K562 (cell line): ENCODE results near the gene ESAM. TPM values are rescaled to one million over a fixed set of nuclear protein-coding genes. Genes with fewer than 3 reads are reported as not detected.
A peak's percentile ranks its signal among the peaks of the same experiment; 100 is the strongest.

Experiments used
- ATAC-seq: fragments of 200-7000 bp; cut with Tn5 transposase; 3 replicates; pipeline ENCODE4 v1.9.1; 2020; ENCODE audit warnings: moderate library complexity
- BruUV-seq: library from RNA; stranded (reverse); fragments of 400-500 nt; replicated peaks from 2 replicates; lab custom pipeline; 2021; lab: Mats Ljungman, UMichigan
- CTCF ChIA-PET: fragments of 300-600 bp; formaldehyde crosslinking; extraction: SDS; loops from one replicate; lab custom pipeline; 2021; ENCODE audit warnings: low intra/inter-chr PET ratio; lab: Yijun Ruan, JAX
- POLR2A ChIA-PET: fragments of 300-600, 350-650 bp; sonication (Branson Sonifier 250); formaldehyde crosslinking; extraction: SDS; loops from one replicate; lab custom pipeline; 2021; ENCODE audit warnings: antibody characterized with exemption, inconsistent platforms; lab: Yijun Ruan, JAX
- DNase-seq, 4 experiments: peaks; one replicate each; pipeline versions ENCODE4 v3.0.0 to v3.0.0-alpha.2; 2011 to 2018; ENCODE audit warnings: low spot score in 3 of 4, mixed read lengths in 3 of 4; ENCODE audit errors: extremely low read depth in 1 of 4
- FAIRE-seq: peaks from 2 replicates; lab custom pipeline; 2011; peaks lifted over from hg19 to GRCh38; lab: Jason Lieb, UNC
- H2AFZ ChIP-seq: 2 replicates; pipeline ENCODE4 v1.6.0; 2011; ENCODE audit warnings: low read depth, low read length, control low read depth, inconsistent platforms
- H3K27ac ChIP-seq: fragments of 200-600 bp; 3 replicates; pipeline ENCODE4 v1.8.0; 2011; ENCODE audit warnings: low read depth, mild to moderate bottlenecking, control low read depth, inconsistent platforms, low read length, moderate library complexity, mixed read lengths; ENCODE audit errors: extremely low read depth
- H3K27me3 ChIP-seq, 2 experiments: fragments of 300-600 bp in 1 of 2; 2 replicates in 1 of 2; 3 replicates in 1 of 2; pipeline versions ENCODE4 v1.6.0 to v1.8.0; 2011; ENCODE audit warnings: inconsistent platforms in 2 of 2, low read length in 2 of 2, mild to moderate bottlenecking in 1 of 2, mixed read lengths in 1 of 2, moderate library complexity in 1 of 2; ENCODE audit not compliant: control insufficient read depth in 2 of 2, insufficient read depth in 2 of 2
- H3K36me3 ChIP-seq: fragments of 300-600 bp; 3 replicates; pipeline ENCODE4 v1.8.0; 2011; ENCODE audit warnings: mild to moderate bottlenecking, low read length, inconsistent platforms; ENCODE audit not compliant: control insufficient read depth, insufficient read depth
- H3K4me1 ChIP-seq, 2 experiments: fragments of 200-600 bp in 1 of 2; replicated peaks in 1 of 2; 2 replicates in 1 of 2; 3 replicates in 1 of 2; pipeline versions ENCODE4 v1.5.1 to v1.8.0; 2011; ENCODE audit warnings: inconsistent platforms in 2 of 2, low read length in 2 of 2, mild to moderate bottlenecking in 1 of 2, mixed read lengths in 1 of 2, moderate library complexity in 1 of 2; ENCODE audit not compliant: control insufficient read depth in 2 of 2, insufficient read depth in 2 of 2
- H3K4me2 ChIP-seq: 2 replicates; pipeline ENCODE4 v1.6.1; 2011; ENCODE audit warnings: low read length, control low read depth, inconsistent platforms, mixed read lengths; ENCODE audit not compliant: insufficient read depth
- H3K4me3 ChIP-seq: fragments of 200-600 bp; sonication (generic), shearing (Covaris generic); 2 replicates; pipeline ENCODE4 v1.5.1; 2016; ENCODE audit warnings: control low read depth, inconsistent platforms
- H3K79me2 ChIP-seq: fragments of 200-600 bp; 3 replicates; pipeline ENCODE4 v1.8.0; 2011; ENCODE audit warnings: low read length, inconsistent platforms; ENCODE audit not compliant: control insufficient read depth, insufficient read depth
- H3K9ac ChIP-seq, 2 experiments: 2 replicates each; pipeline versions ENCODE4 v1.6.0 to v1.6.1; 2011; ENCODE audit warnings: low read depth in 2 of 2, low read length in 2 of 2, control low read depth in 1 of 2, inconsistent platforms in 1 of 2, mild to moderate bottlenecking in 1 of 2, mixed read lengths in 1 of 2; ENCODE audit not compliant: insufficient read depth in 1 of 2
- H3K9me1 ChIP-seq: one replicate; pipeline ENCODE4 v1.6.0; 2011; ENCODE audit warnings: inconsistent platforms, mild to moderate bottlenecking, low read length, moderate library complexity; ENCODE audit not compliant: control insufficient read depth, insufficient read depth
- H3K9me3 ChIP-seq: replicated peaks from 2 replicates; pipeline ENCODE4 v1.5.1; 2011; ENCODE audit warnings: low read depth, low read length, inconsistent platforms; ENCODE audit not compliant: control insufficient read depth, insufficient read depth
- H4K20me1 ChIP-seq: replicated peaks from 2 replicates; pipeline ENCODE4 v1.6.1; 2011; ENCODE audit warnings: low read length, inconsistent platforms, mixed read lengths; ENCODE audit not compliant: control insufficient read depth, insufficient read depth
- BMI1 ChIP-seq: fragments of 150-350 bp; IDR thresholded peaks from 2 replicates; pipeline ENCODE4 v1.6.1; 2014; ENCODE audit warnings: low read length
- FOXM1 ChIP-seq, 2 experiments: fragments of 450-650 bp in 1 of 2; sonication (generic) in 1 of 2; formaldehyde crosslinking in 1 of 2; IDR thresholded peaks; 2 replicates each; pipeline versions ENCODE4 v1.6.1 to v1.9.0; 2017 to 2022; ENCODE audit warnings: low read depth in 2 of 2, mild to moderate bottlenecking in 2 of 2, missing genetic modification reagents in 1 of 2, moderate library complexity in 1 of 2
- JUN ChIP-seq, 2 experiments: sonication (generic) in 1 of 2; formaldehyde crosslinking in 1 of 2; IDR thresholded peaks; 2 replicates each; pipeline versions ENCODE4 v1.6.1 to v1.8.0; 2012 to 2022; ENCODE audit warnings: borderline replicate concordance in 2 of 2, mild to moderate bottlenecking in 2 of 2, improper control_type of control experiment in 1 of 2, low read depth in 1 of 2, low read length in 1 of 2, missing genetic modification reagents in 1 of 2
- KHSRP ChIP-seq: fragments of 450-650 bp; IDR thresholded peaks from 2 replicates; pipeline ENCODE4 v1.6.1; 2017
- NUFIP1 ChIP-seq: fragments of 450-650 bp; IDR thresholded peaks from 2 replicates; pipeline ENCODE4 v1.6.1; 2018; ENCODE audit not compliant: partially characterized antibody
- PCBP1 ChIP-seq: fragments of 200-400 bp; formaldehyde crosslinking; IDR thresholded peaks from 2 replicates; pipeline ENCODE4 v1.6.1; 2018; ENCODE audit warnings: mild to moderate bottlenecking, low read depth, low read length; ENCODE audit not compliant: poor library complexity, severe bottlenecking
- PHF8 ChIP-seq: fragments of 200-600 bp; sonication (generic); IDR thresholded peaks from 2 replicates; pipeline ENCODE4 v1.6.1; 2012; ENCODE audit warnings: mixed run types, mild to moderate bottlenecking, inconsistent platforms, low read length, moderate library complexity, borderline replicate concordance
- POU5F1 ChIP-seq: fragments of 150-350 bp; IDR thresholded peaks from 2 replicates; pipeline ENCODE4 v1.6.1; 2014; ENCODE audit warnings: borderline replicate concordance, low read length, low read depth, mild to moderate bottlenecking; ENCODE audit not compliant: partially characterized antibody
- RB1 ChIP-seq: fragments of 450-650 bp; IDR thresholded peaks from 2 replicates; pipeline ENCODE4 v1.6.1; 2017; ENCODE audit warnings: low read depth, mild to moderate bottlenecking
- ZNF668 ChIP-seq: fragments of 250-450 bp; sonication (Bioruptor Pico); IDR thresholded peaks from 2 replicates; pipeline ENCODE4 v1.8.0; 2022; ENCODE audit warnings: mild to moderate bottlenecking, inconsistent platforms
- WGBS: fragments of 100-300 bp; shearing (Covaris generic); methylation state at CpG from one replicate; pipeline ENCODE4 v1.1.6; 2016; ENCODE audit warnings: low coverage, mixed read lengths; ENCODE audit not compliant: insufficient coverage; ENCODE audit errors: missing lambda C conversion rate; 5-methylcytosine and 5-hydroxymethylcytosine counted together
- in situ Hi-C: fragments of 300-500 bp; cut with MboI; formaldehyde crosslinking; loops from 4 replicates; pipeline ENCODE4 v1.15.0; 2018; ENCODE audit warnings: inconsistent platforms, mixed read lengths
- intact Hi-C: fragments of 100-400 bp; cut with micrococcal nuclease; formaldehyde crosslinking; loops from 2 replicates; pipeline ENCODE4 v1.14.2; 2022
- polyA plus RNA-seq, 8 experiments: library from polyadenylated mRNA; depleted of rRNA in 4 of 8; stranded (reverse) in 5 of 8; unstranded in 3 of 8; fragments of >200 nt; fragmentation: Nextera tagmentation in 2 of 8; fragmentation: Illumina TruSeq in 1 of 8; extraction: Ambion mirVana in 2 of 8; extraction: Trizol in 1 of 8; gene quantifications; 2 replicates each; pipeline versions ENCODE4 v1.2.1 to v1.2.3, GENCODE V29; 2011 to 2014; ENCODE audit warnings: inconsistent platforms in 1 of 8, missing spikeins in 1 of 8
- total RNA-seq, 7 experiments: library from RNA; depleted of rRNA in 6 of 7; stranded (reverse); fragments of >200 nt in 6 of 7; fragmentation: Illumina TruSeq in 2 of 7; extraction: Trizol in 2 of 7; gene quantifications; 2 replicates each; pipeline versions ENCODE4 v1.2.1 to v1.2.3, GENCODE V29; 2011 to 2021; ENCODE audit warnings: low replicate concordance in 1 of 7
- TF ChIP-seq, protein P1 (sequence below): fragments of 200-400 bp; formaldehyde crosslinking; IDR thresholded peaks from 2 replicates; pipeline ENCODE4 v1.6.1; 2017; ENCODE audit warnings: mild to moderate bottlenecking, low read depth, low read length, moderate library complexity
- TF ChIP-seq, protein P2 (sequence below): fragments of 450-650 bp; IDR thresholded peaks from 2 replicates; pipeline ENCODE4 v1.6.1; 2016; ENCODE audit warnings: mild to moderate bottlenecking
- TF ChIP-seq, protein P3 (sequence below): sonication (generic); formaldehyde crosslinking; IDR thresholded peaks from 2 replicates; pipeline ENCODE4 v1.8.1; 2023; ENCODE audit warnings: mild to moderate bottlenecking, missing genetic modification reagents

Gene ESAM
- total and polyA plus RNA-seq, 9 of the 15 experiments (the other 6 are each of a cell fraction or from before 2014, with no cell fraction given) = 0.06 to 1.5 (median 0.22) TPM

DNA sequence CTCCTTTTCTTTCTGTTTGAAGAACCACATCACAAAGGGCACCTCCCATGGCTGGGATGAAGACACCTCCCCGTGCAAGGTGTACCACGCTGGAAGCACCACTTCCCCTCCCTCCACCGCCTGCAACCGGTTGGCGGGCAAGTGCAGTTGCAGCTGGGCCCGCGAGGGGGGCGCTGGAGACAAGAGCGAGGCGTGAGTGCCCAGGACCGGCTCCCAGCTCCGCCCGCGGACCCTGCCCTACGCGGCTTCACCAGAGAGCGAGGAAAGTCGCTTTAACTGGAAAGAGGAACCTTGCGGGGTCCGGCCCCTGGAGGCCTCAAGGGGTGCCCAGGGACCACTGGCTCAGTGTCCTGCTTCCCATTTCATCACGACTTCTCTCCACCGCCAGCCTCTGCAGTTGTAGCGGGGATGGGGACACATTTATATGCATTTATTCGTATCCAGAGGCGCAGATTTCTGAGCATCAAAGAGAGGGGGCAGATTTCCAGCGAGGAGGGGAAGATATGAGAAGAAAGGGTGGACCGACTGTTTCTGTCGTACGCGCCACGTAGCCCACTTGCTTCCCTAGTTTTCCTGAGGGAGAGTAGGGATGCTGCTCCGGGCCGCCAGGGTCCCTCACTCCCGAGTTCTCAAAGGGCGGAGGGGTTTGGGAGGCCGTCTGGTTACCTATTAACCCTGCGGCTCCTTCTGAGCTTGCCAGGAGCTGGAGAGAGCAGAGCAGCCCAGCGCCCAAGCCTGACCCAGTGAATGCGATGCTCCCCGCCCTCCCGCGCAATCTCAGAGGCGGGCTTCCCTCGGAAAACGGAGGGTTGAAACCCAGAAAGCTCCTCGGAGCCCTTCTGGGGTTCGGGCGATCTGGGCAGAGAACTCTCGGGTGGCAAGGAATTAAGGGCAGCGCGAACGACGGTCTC is 3.5 kb downstream of the ESAM start:
- H3K4me2 ChIP-seq = peak overlapping the region; percentile 51; the same call in 1 of the 2 replicates
- peaks cover under 1 to 38% of the 10 kb centered on the region in 2 experiments; a peak in 4 of 5 replicates for H3K4me1 ChIP-seq
- H3K36me3 ChIP-seq = no peaks in the 10 kb centered on the region
- no peak overlapping the region for H2AFZ ChIP-seq
- peaks cover 3 to 46% of the 10 kb centered on the region in 2 experiments; a peak in 4 of 5 replicates for H3K27me3 ChIP-seq
- H3K9me3 ChIP-seq = no peaks in the 10 kb centered on the region
- FAIRE-seq (peak; percentile 66), ATAC-seq (peak; percentile 73), DNase-seq (peak; percentile 65 to 72 (median 67))
- H3K79me2 ChIP-seq = no peaks in the 10 kb centered on the region
- intact Hi-C loops = no loop called here
- ChIA-PET POLR2A (interaction anchor here (0.7 kb wide), 1 partner anchor 11 kb away, joined by 3 read pairs; no protein-coding TSS in a partner anchor), CTCF (interaction anchor here (0.7 kb wide), 1 partner anchor 79 kb away, joined by 3 read pairs; no protein-coding TSS in a partner anchor)
- BruUV-seq = no TSS peak
- no peak overlapping the region for H3K27ac ChIP-seq
- H3K9me1 ChIP-seq = no peaks in the 10 kb centered on the region
- 45% methylated on average over 45 of the region's 53 CpGs for WGBS
- no peak overlapping the region for H3K9ac ChIP-seq
- no peaks in the 10 kb centered on the region for H4K20me1 ChIP-seq
- in situ Hi-C loops = no loop called here
- H3K4me3 ChIP-seq = no peak overlapping the region
- TF ChIP-seq BMI1 (no peak), POU5F1 (no peak), KHSRP (no peak), FOXM1 (IDR thresholded peaks at IDR 0.05; ENCODE audit: low read depth) (no peak), FOXM1 (CRISPR knock-in tag; IDR thresholded peaks at IDR 0.05; ENCODE audit: low read depth) (no peak), ZNF668 (CRISPR knock-in tag) (no peak), PCBP1 (no peak), NUFIP1 (no peak), JUN (IDR thresholded peaks at IDR 0.05; ENCODE audit: borderline replicate concordance, low read depth, low read length) (no peak), JUN (CRISPR knock-in tag; IDR thresholded peaks at IDR 0.05; ENCODE audit: borderline replicate concordance) (no peak), PHF8 (no peak), RB1 (peak; percentile 61; the same call in 1 of the 2 replicates)
- TF ChIP-seq, protein P1, sequence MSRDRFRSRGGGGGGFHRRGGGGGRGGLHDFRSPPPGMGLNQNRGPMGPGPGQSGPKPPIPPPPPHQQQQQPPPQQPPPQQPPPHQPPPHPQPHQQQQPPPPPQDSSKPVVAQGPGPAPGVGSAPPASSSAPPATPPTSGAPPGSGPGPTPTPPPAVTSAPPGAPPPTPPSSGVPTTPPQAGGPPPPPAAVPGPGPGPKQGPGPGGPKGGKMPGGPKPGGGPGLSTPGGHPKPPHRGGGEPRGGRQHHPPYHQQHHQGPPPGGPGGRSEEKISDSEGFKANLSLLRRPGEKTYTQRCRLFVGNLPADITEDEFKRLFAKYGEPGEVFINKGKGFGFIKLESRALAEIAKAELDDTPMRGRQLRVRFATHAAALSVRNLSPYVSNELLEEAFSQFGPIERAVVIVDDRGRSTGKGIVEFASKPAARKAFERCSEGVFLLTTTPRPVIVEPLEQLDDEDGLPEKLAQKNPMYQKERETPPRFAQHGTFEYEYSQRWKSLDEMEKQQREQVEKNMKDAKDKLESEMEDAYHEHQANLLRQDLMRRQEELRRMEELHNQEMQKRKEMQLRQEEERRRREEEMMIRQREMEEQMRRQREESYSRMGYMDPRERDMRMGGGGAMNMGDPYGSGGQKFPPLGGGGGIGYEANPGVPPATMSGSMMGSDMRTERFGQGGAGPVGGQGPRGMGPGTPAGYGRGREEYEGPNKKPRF = no peak
- TF ChIP-seq, protein P2, sequence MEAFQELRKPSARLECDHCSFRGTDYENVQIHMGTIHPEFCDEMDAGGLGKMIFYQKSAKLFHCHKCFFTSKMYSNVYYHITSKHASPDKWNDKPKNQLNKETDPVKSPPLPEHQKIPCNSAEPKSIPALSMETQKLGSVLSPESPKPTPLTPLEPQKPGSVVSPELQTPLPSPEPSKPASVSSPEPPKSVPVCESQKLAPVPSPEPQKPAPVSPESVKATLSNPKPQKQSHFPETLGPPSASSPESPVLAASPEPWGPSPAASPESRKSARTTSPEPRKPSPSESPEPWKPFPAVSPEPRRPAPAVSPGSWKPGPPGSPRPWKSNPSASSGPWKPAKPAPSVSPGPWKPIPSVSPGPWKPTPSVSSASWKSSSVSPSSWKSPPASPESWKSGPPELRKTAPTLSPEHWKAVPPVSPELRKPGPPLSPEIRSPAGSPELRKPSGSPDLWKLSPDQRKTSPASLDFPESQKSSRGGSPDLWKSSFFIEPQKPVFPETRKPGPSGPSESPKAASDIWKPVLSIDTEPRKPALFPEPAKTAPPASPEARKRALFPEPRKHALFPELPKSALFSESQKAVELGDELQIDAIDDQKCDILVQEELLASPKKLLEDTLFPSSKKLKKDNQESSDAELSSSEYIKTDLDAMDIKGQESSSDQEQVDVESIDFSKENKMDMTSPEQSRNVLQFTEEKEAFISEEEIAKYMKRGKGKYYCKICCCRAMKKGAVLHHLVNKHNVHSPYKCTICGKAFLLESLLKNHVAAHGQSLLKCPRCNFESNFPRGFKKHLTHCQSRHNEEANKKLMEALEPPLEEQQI = no peak
- TF ChIP-seq, protein P3, sequence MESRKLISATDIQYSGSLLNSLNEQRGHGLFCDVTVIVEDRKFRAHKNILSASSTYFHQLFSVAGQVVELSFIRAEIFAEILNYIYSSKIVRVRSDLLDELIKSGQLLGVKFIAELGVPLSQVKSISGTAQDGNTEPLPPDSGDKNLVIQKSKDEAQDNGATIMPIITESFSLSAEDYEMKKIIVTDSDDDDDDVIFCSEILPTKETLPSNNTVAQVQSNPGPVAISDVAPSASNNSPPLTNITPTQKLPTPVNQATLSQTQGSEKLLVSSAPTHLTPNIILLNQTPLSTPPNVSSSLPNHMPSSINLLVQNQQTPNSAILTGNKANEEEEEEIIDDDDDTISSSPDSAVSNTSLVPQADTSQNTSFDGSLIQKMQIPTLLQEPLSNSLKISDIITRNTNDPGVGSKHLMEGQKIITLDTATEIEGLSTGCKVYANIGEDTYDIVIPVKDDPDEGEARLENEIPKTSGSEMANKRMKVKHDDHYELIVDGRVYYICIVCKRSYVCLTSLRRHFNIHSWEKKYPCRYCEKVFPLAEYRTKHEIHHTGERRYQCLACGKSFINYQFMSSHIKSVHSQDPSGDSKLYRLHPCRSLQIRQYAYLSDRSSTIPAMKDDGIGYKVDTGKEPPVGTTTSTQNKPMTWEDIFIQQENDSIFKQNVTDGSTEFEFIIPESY = peak; percentile 94
